Amniotic stem cell (primary cell): ENCODE measurements around the gene ABCC9.

Experiments used
- DNase-seq: peaks from one replicate; lab custom pipeline; 2025; lab: John Stamatoyannopoulos, UW

The ABCC9 gene

DNA sequence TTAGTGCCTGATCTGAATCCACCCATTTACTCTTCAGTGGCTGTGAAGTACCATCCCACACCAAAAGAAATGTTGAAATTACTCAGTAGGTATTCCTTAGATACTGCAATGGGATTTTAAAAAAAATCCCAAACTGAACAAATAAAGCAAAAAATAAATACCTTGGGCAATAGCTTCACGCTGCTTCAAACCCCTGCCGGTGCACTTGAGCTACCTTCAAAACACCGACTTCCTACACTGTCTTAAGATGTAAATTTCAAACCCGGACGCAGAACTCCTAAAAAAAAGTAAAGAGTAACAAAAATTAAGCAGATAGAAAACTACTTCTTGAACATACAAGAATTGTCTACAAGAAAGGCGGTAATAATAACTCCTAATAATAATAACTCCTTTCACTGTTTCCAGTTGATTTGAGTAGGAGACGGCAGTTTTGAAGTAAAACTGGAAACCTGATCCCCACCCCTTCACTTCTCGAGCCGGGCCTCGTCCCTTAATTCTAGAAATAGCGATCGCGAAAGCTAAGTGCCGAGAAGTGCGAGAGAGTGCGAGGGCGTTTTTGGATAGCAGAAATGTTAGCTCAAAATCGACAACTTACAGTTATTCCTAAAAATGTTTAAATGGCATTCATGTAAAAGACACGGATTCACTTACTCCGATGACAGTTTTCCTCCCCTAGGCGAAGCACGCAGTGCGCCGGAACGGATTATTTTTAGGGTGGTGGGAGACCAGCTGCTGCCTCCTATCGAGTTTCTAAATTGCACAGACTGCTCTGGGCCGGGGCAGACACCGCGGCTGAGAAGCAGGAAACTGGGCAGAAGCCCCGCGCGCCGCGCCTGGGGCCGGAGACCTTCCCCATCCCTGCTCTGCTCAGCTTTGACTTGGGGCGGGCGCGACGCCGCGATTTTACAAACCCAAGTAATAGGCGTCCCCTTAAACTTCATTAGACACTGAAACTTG is at the start of gene ABCC9:
ABCC9 (minus strand) TSS at position 878 of the 957 bp plus-strand sequence. CDS start 4,752 bp downstream, outside the sequence.
- DNase-seq = no peak

DNA sequence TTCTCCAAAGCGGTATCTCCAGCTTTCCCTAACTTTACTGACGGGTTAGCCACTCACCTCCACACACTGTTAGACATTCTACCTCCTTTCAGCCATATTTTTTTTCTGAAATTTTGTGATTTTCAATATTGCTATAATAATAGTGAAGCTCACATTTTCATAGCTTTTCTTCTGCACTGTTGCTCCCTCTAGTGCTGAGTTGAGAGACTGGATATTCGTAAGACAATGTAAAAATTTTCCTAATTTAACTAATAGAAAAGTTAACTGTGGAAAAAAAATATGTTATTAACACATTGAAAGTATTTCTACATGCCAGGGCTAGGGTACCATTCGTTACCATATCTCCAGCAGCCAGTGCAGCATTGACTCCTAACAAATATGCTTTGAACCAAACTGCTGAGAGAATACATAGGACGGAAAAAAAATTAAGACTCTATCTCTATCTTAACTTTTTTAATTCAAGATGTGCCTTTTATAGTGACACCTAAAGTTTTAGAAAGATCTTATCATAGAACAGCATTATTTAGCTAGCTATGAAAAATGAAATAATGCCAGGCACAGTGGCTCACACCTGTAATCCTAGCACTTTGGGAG is 48.7 kb upstream of the ABCC9 start:
- DNase-seq = peak; percentile 16

DNA sequence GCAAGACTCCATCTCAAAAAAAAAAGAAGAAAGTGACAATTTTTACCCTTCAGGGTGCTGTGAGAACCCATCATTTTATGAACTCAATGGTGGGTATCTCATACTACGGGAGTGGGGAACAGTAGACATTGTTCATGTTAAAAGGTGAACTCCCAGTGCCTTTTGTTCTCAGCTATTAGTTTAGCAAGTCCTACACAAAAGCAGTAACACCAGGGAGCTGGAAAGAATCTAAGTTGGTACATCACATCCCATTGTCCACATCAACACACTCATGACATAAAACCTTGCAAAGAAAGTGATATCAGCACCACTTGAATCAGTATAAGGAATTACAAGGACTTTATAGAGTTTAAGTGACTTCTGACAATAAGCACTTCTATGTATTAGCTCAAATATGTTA is 47.4 kb upstream of the ABCC9 start:
- DNase-seq = no peak

DNA sequence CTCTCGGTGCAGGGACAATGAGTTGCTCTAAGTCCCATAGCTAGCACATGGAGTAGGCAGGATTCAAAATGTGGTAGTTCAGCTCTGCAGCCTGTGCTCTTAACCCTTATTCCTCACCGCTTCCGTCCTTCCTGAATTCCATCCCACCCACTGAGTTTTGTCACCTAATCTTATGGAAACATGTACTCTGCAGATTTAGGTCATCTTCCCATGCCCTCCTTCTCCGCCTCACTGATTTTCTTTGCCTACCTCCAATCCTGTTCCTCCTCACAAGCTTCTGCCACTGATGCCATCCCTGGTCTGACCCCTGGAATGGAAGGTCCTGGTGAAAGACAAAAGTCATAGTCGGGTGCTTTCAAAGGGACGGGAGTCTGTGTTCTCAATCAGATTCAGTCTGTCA is 46.5 kb upstream of the ABCC9 start:
- DNase-seq = no peak

DNA sequence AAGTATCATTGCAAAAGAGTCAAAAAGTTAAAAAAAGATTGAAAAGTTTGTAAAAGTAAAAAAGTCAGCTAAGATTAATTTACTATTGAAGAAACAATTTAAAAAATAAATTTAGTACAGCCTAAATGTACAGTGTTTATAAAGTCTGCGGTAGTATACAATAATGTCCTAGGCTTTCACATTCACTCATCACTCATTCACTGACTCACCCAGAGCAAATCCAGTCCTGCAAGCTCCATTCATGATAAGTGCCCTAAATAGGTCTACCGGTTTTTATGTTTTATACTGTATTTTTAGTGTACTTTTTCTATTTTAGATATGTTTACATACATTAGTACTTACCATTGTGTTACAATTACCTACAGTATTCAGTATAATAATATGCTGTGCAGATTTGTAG is 43.9 kb upstream of the ABCC9 start:
- DNase-seq = no peak

DNA sequence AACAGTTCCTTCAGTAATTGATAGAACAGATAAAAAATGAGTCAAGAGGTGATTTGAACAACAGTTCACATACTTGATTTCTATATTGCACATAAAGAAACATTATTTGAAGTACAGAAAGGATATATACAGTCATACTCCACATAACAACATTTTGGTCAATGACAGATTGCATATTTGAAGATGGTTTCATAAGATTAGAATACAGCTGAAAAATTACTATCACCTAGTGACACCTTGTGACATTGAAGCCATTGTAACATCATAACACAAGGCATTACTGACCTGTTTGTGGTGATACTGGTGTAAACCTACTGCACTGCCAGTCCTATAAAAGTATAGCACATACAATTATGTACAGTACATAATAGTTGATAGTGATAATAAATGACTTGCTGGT is 43.1 kb upstream of the ABCC9 start:
- DNase-seq = no peak

DNA sequence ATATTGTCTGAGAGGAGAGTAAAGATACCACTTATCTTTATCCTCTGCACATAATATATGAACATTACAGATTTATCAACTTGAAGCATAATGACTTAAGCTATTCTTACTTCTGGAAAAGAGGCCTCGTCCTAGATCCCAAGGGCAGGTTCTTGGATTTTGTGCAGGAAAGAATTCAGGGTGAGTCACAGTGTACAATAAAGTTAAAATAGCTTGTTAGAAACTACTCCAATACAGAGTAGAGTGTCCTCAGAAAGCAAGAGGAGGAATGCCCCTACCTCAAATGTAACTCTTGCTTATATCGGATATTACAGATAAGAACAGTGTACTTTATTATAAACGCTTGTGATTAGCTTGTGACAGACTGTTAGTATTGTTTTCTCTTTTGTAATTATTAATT is 41.9 kb upstream of the ABCC9 start:
- DNase-seq = no peak

DNA sequence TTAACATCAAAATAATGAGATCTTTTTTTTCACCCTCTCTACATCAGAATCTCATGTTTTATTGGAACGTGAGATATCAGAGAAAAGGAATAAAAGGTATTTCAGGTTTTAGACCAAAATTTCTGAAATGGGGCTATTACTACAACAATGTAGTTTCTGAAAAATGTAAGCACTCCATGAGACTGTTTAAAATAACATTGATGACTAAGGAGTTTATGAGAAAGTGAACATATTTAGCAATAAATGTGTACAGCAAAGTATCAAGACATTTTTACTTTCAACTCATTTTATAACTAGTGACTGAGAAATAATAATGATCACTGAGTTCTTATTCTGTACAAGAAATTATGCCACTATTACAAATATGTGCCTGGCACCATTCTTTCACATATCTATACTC is 39.3 kb upstream of the ABCC9 start:
- no peak for DNase-seq

DNA sequence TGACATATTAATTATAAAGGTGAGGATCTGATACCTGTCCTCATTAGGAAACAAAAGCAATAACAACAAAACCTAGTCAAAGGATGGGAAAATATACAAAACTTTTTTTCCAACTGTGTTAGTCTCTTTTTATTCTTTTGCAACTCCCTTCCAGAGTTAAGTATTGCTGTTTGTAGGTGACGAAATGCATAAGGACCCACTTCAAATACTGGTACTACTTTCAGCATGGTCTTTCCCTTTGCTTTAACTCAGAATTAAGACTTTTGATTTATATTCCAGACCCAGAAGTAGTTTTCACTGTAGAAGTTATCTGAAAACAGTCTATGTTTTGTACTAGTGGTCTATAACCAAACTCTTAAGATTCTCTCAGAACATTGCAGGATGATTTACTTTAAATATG is 34.1 kb upstream of the ABCC9 start:
- no peak for DNase-seq

DNA sequence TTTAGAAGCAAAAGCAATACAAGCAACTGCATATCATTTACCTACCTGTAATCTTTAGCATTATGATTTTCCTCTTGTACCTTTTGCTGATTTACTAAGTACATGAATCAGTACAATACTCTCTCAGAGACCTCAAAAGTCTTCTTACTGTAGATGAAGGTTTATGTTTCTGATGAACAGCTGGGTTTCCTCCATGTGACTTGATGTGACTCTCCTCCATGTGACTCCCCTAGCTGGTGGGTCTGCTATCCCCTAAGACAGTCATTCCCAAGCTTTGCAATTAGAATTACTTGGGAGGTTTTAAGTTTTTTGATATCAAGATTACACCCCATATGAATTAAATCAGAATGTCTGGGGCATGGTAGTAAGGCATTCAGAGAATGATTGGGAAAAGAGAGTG is 32.0 kb upstream of the ABCC9 start:
- no peak for DNase-seq

DNA sequence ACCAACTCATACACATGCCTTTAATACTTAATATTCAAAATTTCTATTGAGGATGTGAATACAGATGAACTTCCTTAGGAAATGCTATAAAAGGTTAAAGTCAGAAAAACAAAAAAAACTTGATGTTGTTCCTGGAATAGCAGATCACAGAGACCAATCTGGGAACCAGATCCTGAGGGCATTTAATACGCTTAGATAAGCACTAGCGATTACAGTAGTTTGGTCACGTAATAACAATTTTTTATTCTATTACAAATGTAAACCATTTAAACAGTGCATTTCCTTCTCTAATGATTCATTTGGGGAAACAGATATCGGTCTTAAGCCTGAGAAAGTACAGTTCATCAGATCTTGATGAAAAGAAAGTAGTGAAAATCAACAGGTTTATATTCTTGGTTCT is 30.8 kb upstream of the ABCC9 start:
- DNase-seq = no peak

DNA sequence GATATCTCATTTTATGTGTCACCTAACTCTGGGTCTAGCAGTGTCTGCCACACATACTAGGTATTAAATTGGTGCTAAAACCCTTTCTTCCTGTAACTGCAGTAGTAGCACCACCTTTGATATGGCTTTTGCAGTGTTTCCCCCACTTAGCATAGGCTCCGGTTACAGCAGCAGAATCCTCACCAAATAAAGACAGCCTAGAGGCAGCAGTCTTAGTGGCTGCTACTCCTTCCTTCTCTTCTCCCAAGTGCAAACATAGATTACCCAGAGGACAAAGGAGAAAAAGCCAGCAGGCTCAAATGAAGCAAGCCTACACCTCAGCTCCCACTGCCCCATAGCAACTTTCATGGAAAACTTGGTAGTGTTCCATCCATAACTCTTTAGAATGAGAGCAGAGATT is 30.1 kb upstream of the ABCC9 start:
- no peak for DNase-seq

DNA sequence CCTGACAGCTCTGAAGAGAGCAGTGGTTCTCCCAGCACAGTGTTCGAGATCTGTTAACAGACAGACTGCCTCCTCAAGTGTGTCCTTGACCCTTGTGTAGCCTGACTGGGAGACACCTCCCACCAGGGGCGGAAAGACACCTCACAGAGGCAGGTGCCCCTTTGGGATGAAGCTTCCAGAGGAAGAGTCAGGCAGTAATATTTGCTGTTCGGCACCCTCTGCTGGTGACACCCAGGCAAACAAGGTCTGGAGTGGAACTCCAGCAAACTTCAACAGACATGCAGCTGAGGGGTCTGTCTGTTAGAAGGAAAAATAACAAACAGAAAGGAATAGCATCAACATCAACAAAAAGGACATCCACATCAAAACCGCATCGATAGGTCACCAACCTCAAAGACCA is 21.6 kb upstream of the ABCC9 start:
- DNase-seq = no peak

DNA sequence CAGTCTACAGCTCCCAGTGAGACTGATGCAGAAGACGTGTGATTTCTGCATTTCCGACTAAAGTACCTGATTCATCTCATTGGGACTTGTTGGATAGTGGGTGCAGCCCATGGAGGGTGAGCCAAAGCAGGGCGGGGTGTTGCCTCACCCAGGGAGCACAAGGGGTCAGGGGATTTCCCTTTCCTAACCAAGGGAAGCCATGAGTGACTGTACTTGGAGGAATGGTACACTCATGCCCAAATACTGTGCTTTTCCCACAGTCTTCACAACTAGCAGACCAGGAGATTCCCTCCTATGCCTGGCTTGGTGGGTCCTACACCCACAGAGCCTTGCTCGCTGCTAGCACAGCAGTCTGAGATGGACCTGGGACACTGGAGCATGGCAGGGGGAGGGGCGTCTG is 21.0 kb upstream of the ABCC9 start:
- no peak for DNase-seq

DNA sequence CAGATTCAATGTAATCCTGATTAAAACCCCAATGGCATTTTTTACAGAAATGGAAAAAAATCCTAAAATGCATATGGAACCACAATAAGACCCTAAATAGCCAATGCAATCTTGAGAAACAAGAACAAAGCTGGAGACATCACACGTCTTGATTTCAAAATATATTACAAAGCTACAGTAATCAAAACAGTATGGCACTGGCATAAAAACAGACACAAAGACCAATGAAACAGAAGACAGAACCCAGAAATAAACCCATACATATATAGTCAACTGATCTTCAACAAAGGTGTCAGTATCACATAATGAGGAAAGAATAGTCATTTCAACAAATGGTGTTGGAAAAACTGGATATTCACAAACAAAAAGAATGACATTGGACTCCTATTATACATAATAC is 9.4 kb upstream of the ABCC9 start:
- DNase-seq = no peak

DNA sequence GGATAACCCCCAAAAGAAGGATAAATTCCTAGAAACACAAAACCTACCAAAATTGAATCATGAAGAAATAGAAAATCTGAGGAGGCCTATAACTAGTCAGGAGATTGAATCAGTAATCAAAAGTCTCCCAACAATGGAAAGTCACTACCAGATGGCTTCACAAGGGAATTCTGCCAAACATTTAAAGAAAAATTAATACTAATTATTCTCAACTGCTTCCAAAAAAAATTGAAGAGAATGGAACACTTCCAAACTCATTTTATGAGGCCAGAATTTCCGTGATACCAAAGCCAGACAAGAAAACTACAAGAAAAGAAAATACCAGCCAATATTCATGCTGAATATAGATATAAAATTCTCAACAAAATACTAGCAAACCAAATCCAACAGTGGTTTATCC is 7.8 kb upstream of the ABCC9 start:
- DNase-seq = no peak

DNA sequence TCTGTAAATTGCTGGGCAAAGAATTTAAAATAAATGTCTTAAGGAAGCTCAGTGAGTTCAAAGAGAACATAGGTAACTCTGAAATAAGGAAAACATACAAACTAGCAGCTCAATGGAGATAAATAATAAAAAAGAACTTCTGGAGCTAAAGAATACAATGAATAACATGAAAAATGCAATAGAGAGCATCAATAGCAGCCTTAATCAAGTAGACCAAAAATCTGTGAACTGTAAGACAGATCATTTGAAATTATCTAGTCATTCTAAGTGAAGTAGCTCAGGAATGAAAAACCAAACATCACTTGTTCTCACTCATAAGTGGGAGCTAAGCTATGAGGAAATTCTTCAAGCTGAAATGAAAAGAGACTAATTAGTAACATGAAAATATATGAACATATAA is 5.8 kb upstream of the ABCC9 start:
- DNase-seq = no peak

DNA sequence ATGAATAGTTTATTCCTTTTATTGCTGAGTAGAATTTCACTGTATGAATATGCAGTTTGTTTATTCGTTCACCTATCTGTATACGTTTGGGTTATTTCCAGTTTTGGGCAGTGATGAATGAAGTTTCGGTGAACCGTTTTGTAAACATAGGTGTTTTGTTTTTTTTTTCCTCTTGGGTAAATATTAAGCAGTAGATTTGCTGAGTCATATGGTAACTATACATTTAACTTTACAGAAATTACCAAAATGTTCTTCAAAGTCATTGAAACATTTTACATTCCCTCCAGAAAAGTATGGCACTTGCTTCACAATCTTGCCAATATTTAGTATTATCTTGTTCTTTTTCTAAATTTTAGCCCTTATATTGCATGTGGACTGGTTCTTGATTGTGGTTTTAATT is 3.8 kb upstream of the ABCC9 start:
- DNase-seq = no peak

DNA sequence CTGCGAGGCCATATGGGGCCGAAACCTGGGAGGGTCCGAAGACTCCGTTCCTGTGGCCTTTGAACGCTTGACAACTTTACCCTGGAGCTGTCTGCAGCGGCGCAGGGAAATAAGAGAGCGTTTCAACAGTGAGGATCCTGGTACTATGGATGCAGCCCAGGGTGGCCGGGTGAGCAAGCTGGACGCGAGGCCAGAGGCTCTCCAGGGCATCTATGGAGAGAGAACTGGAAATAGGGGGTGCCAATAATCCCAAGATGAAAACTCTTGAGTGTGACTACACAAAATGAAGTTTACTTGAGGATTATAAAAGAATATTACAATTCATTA is 1.1 kb upstream of the ABCC9 start:
- no peak for DNase-seq

DNA sequence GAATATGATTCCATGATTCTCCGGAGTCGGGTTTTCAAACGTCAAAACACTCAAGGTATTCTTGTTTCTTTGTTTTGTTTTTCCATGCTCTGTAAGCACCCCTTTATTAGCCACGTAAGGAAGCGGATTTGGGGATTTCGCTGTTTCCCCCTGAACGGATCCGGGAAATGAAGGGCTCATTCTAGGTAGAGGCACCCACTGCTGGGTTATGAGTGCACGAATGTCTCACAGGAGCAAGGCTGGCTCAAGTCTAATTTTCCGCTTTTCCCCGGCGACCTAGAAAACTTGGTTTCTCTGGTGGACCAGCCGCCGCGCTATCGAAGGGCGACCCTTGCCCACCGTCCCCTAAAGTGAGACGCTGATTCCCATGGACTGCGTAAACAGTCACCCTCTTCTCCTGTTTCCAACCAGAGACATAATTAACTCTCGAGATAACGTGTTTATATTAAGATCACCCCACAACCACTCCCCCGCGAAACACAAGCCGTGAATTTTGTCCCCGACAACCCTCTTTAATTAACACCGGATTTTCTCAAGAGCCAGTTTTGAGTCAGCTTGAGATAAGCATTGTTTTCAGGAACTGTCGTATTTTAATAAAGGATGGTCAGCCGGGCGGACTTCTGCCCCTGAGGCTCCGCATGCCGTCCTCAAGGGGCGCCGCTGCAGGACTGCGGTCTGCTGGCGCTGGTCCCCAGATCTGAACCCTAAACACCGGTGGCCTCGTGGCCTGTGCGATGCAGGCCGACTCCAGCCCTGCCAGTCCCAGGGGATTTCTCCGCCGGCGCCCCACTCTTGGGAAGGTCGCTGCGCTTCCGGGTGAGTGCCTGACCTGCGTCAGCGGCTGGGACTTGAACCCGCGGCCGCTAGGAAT is 515 bp upstream of the ABCC9 start:
- DNase-seq = no peak

DNA sequence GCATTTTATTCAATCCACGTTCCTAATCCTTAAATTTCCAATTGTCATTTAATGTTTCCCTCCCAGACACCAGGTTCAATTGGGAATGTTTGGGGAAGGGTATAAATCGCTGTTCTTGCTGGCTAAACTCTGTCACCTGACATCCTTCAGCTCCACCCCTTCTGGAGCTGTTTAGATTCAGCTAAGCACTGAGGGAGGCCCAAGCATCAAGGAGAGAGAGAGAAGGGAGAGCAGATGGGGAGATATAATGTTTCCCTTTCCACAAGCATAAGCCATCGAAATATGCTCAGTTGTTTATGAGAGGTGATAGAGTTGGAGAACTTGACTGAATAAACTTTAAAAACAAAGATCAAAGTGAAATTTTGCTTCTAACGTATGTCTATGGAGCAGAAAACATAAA is 1.8 kb downstream of the ABCC9 start:
- DNase-seq = no peak

DNA sequence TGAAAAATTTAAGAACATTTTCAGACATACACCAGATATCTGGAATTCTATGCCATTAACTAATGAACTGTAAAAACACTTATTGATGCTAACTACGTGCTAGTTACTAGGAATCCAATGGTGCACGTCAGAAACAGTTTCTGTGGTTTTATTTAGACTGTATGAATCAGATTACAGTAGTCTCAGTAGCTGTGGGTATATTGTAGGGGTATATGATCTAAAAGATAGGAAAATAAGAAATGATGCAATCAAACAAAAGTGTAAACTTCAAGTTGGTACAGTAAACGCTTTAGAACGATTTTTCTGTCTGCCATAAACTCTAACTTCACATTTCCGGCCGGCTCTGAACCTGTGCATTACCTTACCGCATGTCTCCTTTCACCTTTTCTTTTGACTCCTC is 2.3 kb downstream of the ABCC9 start:
- DNase-seq = no peak

DNA sequence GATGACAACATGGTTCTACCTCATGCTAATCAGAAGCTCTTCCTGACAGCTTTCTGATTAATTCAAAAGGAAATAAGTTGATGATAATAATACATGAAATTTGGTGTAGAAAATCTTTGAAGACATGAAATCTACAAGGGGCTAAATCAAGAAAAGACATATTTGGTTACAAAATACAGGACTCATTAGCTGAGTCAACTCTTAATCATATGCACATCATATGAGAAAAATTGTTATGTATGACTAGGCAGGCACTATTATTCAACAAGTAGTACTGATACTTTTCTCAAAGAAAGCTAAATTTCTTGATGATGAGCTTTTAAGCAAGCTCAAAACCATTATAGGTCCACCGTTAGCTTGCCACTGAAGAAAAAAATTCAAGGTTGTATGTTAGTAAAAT is 7.1 kb downstream of the ABCC9 start:
- DNase-seq = no peak
